Caco-2 (cell line): ENCODE data around the gene CNIH3. TPM values are rescaled to one million over a fixed set of nuclear protein-coding genes. Genes with fewer than 3 reads are reported as not detected.

ENCODE experiments used
- BruUV-seq: library from RNA; stranded (reverse); fragments of 400-500 nt; replicated peaks from 2 replicates; lab custom pipeline; 2021; lab: Mats Ljungman, UMichigan
- CTCF ChIA-PET: fragments of 300-600 bp; sonication (Branson Sonifier 250); formaldehyde crosslinking; loops from one replicate; lab custom pipeline; 2022; ENCODE audit warnings: antibody characterized with exemption; lab: Charles Lee
- POLR2A ChIA-PET: fragments of 300-600 bp; sonication (Branson Sonifier 250); formaldehyde crosslinking; loops from one replicate; lab custom pipeline; 2022; ENCODE audit warnings: antibody characterized with exemption; lab: Charles Lee
- DNase-seq, 2 experiments: peaks; one replicate each; pipeline versions ENCODE4 v3.0.0 to v3.0.0-alpha.2; 2020 to 2022
- H3K27me3 ChIP-seq: replicated peaks from 2 replicates; pipeline ENCODE4 v1.6.0; 2011; ENCODE audit warnings: low read length; ENCODE audit not compliant: control insufficient read depth, insufficient read depth
- H3K36me3 ChIP-seq: 2 replicates; pipeline ENCODE4 v1.5.1; 2011; ENCODE audit warnings: low read length; ENCODE audit not compliant: control insufficient read depth, insufficient read depth
- H3K4me1 ChIP-seq: fragments of 250-450 bp; sonication (Bioruptor Pico); 2 replicates; pipeline ENCODE4 v1.5.1; 2020; ENCODE audit warnings: mild to moderate bottlenecking
- H3K4me3 ChIP-seq: 2 replicates; pipeline ENCODE4 v1.5.1; 2011; ENCODE audit warnings: low read depth, mild to moderate bottlenecking, control low read depth, low read length
- H3K9me3 ChIP-seq: fragments of 250-450 bp; sonication (Bioruptor Pico); 2 replicates; pipeline ENCODE4 v1.5.1; 2020; ENCODE audit warnings: mild to moderate bottlenecking, moderate library complexity
- H3K27ac Mint-ChIP-seq: one replicate; pipeline ENCODE4 v1.8.0; 2022; ENCODE audit warnings: mixed read lengths; ENCODE audit not compliant: unreplicated experiment
- H3K27me3 Mint-ChIP-seq: one replicate; pipeline ENCODE4 v1.8.0; 2022; ENCODE audit warnings: mixed read lengths; ENCODE audit not compliant: insufficient read depth, unreplicated experiment
- H3K36me3 Mint-ChIP-seq: one replicate; pipeline ENCODE4 v1.8.0; 2022; ENCODE audit warnings: mild to moderate bottlenecking, mixed read lengths; ENCODE audit not compliant: insufficient read depth, unreplicated experiment
- H3K4me1 Mint-ChIP-seq: one replicate; pipeline ENCODE4 v1.8.0; 2022; ENCODE audit warnings: low read depth, mixed read lengths; ENCODE audit not compliant: unreplicated experiment
- H3K4me3 Mint-ChIP-seq: one replicate; pipeline ENCODE4 v1.8.0; 2022; ENCODE audit warnings: mild to moderate bottlenecking, moderate library complexity, mixed read lengths; ENCODE audit not compliant: unreplicated experiment
- H3K9me3 Mint-ChIP-seq: one replicate; pipeline ENCODE4 v1.8.0; 2022; ENCODE audit warnings: mixed read lengths; ENCODE audit not compliant: unreplicated experiment
- intact Hi-C: fragments of 100-400 bp; cut with micrococcal nuclease; formaldehyde crosslinking; loops from one replicate; pipeline ENCODE4 v1.10.0; 2022; ENCODE audit not compliant: unreplicated experiment
- total RNA-seq: library from RNA; stranded (reverse); gene quantifications from 2 replicates; pipeline ENCODE4 v1.2.3, GENCODE V29; 2022
- TF ChIP-seq, protein P1 (sequence below), 2 experiments: fragments of 200-600 bp in 1 of 2; IDR thresholded peaks; 1 replicate in 1 of 2; 2 replicates in 1 of 2; pipeline versions ENCODE4 v1.5.1 to v1.8.0; 2011 to 2022; ENCODE audit warnings: antibody characterized with exemption in 1 of 2, control low read depth in 1 of 2, inconsistent platforms in 1 of 2, low read depth in 1 of 2, low read length in 1 of 2, mild to moderate bottlenecking in 1 of 2, moderate library complexity in 1 of 2; ENCODE audit not compliant: insufficient read depth in 1 of 2, severe bottlenecking in 1 of 2, unreplicated experiment in 1 of 2

The CNIH3 gene
- total RNA-seq, 1 experiment from 2014 or later: 2.2 TPM

DNA sequence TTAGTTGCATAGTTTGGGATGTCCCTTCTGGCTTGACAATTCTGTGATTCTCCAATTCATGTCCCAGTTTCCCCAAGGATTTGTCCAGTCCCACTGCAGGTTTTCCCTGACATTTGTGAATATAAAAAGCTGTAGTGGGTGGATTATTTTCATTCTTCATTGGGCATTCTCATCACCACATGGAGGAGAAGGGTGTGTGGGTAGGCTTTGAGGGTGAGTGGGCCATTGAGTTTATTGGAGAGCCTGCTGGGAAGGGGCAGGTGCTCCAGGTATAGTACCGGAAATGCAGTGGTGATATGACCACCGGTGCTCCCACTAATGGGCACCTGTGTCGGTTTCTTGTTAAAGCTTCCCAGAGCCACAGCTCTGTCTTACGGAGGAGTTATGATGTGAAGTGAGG, 74.5 kb downstream of the CNIH3 start:
- Mint-ChIP-seq H3K4me3 (no peak overlapping the region), H3K4me1 (no peaks in the 10 kb centered on the region), H3K9me3 (no peaks in the 10 kb centered on the region), H3K27ac (no peak overlapping the region), H3K36me3 (no peaks in the 10 kb centered on the region), H3K27me3 (no peaks in the 10 kb centered on the region)
- Histone ChIP-seq H3K9me3 (0 out of 2 replicates have a peak, but pooled peaks cover 5% of the 10 kb centered on the region), H3K4me3 (no peak overlapping the region), H3K4me1 (no peaks in the 10 kb centered on the region), H3K36me3 (no peaks in the 10 kb centered on the region), H3K27me3 (no peaks in the 10 kb centered on the region)
- no peak for DNase-seq
- POLR2A ChIA-PET: no interaction called here
- TF ChIP-seq, protein P1, sequence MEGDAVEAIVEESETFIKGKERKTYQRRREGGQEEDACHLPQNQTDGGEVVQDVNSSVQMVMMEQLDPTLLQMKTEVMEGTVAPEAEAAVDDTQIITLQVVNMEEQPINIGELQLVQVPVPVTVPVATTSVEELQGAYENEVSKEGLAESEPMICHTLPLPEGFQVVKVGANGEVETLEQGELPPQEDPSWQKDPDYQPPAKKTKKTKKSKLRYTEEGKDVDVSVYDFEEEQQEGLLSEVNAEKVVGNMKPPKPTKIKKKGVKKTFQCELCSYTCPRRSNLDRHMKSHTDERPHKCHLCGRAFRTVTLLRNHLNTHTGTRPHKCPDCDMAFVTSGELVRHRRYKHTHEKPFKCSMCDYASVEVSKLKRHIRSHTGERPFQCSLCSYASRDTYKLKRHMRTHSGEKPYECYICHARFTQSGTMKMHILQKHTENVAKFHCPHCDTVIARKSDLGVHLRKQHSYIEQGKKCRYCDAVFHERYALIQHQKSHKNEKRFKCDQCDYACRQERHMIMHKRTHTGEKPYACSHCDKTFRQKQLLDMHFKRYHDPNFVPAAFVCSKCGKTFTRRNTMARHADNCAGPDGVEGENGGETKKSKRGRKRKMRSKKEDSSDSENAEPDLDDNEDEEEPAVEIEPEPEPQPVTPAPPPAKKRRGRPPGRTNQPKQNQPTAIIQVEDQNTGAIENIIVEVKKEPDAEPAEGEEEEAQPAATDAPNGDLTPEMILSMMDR (IDR thresholded peaks at IDR 0.05; ENCODE audit: insufficient read depth in 1 of 2, low read depth in 1 of 2, low read length in 1 of 2, severe bottlenecking in 1 of 2, unreplicated experiment in 1 of 2): no peak
- BruUV-seq: no TSS peak
- CTCF ChIA-PET: no interaction called here
- intact Hi-C loops: no loop called here

DNA sequence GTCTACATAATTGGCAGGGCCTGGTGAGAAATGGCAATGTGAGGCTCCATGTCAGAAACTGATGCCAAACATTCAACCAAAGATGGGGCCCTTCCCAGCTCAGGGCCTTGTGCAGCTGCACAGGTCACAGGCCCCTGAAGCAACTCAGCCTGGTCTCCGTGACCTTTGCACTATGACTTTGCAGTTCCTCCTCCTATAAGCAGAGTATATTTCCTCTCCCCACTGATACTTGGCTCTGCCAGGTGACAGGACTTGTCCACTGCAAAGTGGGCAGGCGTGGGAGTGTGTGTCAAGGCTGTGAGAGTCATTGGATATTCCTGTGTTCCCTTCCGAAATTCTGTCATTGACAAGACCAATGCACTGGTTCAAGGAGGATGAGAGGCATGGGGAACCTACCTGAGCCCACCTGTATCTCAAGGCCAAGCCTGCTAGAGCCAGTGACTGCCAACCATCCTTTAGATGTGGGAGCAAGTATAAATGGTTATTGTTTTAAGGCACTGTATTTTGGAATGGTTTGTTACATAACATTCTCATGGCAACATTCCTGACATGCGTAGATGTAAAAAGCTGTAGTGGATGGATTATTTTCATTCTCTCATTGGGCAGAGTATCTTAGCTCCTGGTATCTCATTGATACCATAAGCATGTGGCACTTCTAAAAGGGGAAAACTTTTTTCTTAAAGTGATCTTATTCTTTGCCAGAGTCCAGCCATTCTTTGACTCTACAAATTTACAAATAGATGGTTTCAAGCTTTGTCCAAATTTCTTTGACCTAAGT, 75.2 kb downstream of the CNIH3 start:
- Mint-ChIP-seq H3K27me3 (no peaks in the 10 kb centered on the region), H3K9me3 (no peaks in the 10 kb centered on the region), H3K4me3 (no peak overlapping the region), H3K36me3 (no peaks in the 10 kb centered on the region), H3K4me1 (no peaks in the 10 kb centered on the region), H3K27ac (no peak overlapping the region)
- Histone ChIP-seq H3K27me3 (no peaks in the 10 kb centered on the region), H3K9me3 (0 out of 2 replicates have a peak, but pooled peaks cover 4% of the 10 kb centered on the region), H3K36me3 (no peaks in the 10 kb centered on the region), H3K4me1 (no peaks in the 10 kb centered on the region), H3K4me3 (no peak overlapping the region)
- ChIA-PET CTCF (no interaction called here), POLR2A (no interaction called here)
- TF ChIP-seq, protein P1 (IDR thresholded peaks at IDR 0.05; ENCODE audit: insufficient read depth in 1 of 2, low read depth in 1 of 2, low read length in 1 of 2, severe bottlenecking in 1 of 2, unreplicated experiment in 1 of 2): no peak
- no TSS peak for BruUV-seq
- intact Hi-C loops: no loop called here
- DNase-seq: no peak

DNA sequence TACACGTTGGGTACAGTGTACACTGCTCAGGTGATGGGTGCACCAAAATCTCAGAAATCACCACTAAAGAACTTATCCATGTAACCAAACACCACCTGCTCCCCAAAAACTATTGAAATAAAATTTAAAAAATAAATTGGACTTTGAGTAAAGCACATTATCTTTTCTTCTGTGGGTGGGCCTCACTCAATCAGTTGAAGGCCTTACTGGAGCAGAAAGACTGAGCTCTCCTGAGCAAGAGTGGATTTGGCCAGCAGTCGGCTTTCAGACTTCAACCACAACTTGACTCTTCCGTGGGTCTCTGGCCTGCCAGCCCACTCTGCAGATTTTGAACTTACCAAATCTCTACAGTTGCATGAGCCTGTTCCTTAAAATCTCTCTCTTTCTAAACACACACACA, 78.9 kb downstream of the CNIH3 start:
- no TSS peak for BruUV-seq
- Mint-ChIP-seq H3K4me3 (no peak overlapping the region), H3K9me3 (no peaks in the 10 kb centered on the region), H3K36me3 (no peaks in the 10 kb centered on the region), H3K27ac (no peak overlapping the region), H3K4me1 (no peaks in the 10 kb centered on the region), H3K27me3 (no peaks in the 10 kb centered on the region)
- intact Hi-C loops: no loop called here
- H3K9me3 ChIP-seq: no peaks in the 10 kb centered on the region
- no peaks in the 10 kb centered on the region for H3K27me3 ChIP-seq
- DNase-seq: no peak
- H3K4me1 ChIP-seq: no peaks in the 10 kb centered on the region
- ChIA-PET CTCF (interaction anchor here (0.7 kb wide), 1 partner anchor 63 kb away, joined by 3 read pairs; no protein-coding TSS in a partner anchor), POLR2A (no interaction called here)
- H3K36me3 ChIP-seq: no peaks in the 10 kb centered on the region
- H3K4me3 ChIP-seq: no peak overlapping the region
- TF ChIP-seq, protein P1 (IDR thresholded peaks at IDR 0.05; ENCODE audit: insufficient read depth in 1 of 2, low read depth in 1 of 2, low read length in 1 of 2, severe bottlenecking in 1 of 2, unreplicated experiment in 1 of 2): no peak
